ENCODE data around the gene ANXA11.

Gene ANXA11

DNA sequence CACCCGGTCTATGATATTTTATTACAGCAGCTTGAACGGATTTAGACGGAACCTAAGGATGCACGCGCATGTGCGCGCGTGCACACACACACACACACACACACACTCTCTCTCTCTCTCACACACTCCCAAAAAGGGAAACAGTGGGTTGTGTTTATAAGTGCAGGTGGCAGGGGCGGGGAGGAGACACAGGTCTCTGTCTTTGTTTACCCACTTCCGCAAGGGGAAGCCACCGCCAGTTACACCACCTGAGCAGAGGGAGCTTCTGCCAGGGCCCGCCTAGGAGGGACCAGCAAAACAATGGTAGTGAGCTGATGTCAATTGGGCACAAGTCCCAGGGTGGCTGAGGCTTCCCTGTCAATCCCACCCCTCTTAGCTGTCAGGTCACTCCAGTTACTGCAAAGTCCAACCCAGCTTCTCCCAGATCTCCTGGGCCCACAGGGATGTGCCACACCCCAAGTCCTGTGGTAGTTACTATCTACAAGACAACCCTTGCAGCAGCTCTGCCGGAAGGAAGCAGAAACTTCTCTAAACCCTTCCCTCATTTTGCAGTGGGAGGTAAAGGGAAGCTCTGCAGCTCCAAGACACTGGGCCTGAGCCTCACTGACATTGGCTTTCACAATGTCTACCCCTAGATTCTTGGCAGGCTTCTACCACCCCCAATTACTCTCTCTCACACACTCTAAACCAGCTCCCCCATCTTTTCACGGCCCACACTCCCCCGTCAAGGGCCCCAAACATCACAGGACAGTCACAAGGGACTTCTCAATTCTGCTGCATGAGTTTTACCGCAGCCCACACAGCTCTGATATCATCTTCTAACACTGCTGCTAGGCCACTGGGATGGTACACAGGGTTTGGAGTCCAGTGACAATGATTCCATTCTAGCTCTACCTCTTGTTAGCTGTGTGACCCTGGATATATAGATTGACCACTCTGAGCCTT lies 17.6 kb downstream of the ANXA11 start:
- FAIRE-seq = no peak

DNA sequence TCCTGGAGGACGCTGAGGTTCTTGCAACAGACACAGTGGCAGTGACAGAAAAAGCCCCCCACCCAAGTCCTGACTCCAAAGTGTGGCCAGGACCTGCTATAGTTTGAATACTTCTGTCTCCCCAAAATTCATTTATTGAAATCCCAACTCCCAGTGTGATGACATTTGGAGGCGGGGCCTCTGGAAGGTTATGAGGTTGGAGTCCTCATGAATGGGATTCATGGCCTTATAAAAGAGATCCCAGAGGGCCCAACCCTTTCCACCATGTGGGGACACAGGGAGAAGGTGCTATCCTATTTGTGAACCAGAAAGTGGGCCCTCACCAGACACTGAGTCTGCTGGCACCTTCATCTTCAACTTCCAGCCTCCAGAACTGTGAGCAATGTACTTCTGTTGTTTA lies 18.3 kb downstream of the ANXA11 start:
- FAIRE-seq = no peak

DNA sequence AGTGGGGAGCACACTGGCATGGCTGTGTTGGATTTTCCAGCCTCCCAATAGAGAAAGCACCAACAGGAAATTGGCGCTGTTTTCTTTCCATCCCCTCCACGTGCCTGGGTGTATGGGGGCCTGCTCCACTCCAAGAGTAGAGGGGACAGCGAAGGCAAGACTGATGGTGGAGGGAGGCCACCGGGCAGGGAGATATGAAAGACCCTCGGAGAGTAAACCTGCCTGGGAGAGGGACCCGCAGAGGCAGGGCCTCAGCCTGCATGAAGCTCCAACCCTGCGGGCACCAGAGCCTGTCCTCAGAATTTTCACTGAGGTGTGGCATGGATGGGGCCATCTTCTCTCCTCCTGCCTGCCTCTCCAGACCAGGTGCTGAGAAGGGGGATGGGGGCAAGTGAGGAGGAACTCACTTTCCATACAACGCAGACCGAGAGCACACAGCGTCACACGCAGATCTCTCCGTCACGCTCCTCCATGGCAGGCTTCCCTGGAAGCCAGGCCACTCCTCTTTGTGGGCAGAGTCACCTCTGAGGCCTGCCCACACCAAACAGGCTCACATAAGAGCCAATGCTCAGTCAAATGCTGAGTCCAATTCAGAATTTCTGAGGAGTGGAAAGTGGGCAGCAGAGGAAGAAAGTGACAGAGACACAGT lies 18.8 kb downstream of the ANXA11 start:
- no peak for FAIRE-seq

DNA sequence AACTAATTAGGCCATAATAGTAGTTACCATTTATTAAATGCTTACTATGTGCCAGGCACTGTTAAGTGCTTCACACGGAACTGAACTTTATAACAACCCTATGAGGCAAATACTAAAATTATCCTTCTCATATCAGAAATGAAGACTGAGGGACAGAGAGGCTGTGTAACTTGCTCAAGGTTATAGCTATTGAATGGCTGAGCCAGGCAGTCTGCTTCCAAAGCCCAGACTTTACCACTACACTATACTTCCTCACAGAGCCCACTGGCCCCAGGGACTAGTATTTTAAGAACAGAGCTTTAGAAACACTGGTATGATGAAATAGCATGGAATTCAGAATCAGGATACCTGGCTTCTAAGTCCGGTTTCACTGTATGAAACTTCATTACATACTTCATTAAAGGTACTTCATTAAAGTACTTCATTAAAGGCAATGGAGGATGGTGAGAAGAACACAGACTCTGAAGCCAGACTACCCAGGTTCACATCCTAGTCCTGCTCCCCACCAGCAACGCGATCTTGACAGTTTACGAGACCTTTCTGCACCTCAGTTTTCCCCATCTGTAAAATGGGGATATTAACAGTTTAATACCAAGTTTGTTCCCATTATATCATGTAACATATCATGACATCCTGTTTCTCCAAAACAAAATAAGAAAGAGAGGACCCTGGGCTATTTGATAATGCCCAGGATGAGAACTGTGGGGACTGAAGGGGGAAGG lies 19.6 kb downstream of the ANXA11 start:
- FAIRE-seq = no peak

- FAIRE-seq = no peak
Measured at GRCh38 chr10:80184291-80184690, 21.0 kb downstream of the ANXA11 start.

DNA sequence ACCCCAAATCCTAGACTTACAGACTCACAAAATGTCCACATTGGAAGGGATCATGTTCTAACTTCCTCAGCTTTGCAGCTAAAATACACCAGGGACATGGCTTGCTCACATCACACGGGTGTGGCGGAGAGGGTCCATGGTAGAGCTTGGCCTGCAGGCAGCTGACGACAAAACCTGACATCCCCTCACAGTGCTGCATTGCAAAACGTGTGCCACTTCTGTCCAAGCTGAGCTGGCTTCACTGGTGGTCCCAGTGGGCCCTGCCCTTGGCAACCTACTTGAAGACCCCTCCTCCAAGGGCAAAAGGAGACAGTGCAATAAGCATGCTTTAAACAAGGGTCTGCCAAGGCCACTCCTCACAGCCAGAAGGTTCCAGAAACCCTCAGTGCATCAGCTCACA lies 21.9 kb downstream of the ANXA11 start:
- no peak for FAIRE-seq

DNA sequence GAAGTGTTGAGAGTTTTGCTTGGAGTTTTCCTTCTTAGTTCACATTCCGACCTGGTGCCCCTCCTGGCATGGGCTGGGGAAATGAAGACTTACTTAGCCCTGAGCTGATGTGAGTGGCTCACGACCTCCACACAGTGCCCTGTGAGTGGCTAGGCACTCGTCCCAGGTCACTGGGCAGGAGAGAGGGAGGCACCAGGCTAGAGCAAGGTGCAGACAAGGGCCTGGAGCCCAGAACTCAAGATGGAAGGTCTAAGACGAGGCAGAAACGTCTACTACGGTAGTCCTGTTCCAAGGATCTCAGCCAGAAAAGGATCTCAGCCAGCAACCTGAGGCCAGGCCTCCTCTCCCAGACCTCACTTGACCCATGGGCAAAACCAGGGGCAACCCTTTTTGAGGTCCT lies 22.4 kb downstream of the ANXA11 start:
- FAIRE-seq = no peak

GRCh38 chr10:80177781-80178636 lies 27.3 kb downstream of the ANXA11 start:
- no peak for FAIRE-seq

- FAIRE-seq = no peak
Measured at GRCh38 chr10:80176526-80176925, 28.8 kb downstream of the ANXA11 start.

DNA sequence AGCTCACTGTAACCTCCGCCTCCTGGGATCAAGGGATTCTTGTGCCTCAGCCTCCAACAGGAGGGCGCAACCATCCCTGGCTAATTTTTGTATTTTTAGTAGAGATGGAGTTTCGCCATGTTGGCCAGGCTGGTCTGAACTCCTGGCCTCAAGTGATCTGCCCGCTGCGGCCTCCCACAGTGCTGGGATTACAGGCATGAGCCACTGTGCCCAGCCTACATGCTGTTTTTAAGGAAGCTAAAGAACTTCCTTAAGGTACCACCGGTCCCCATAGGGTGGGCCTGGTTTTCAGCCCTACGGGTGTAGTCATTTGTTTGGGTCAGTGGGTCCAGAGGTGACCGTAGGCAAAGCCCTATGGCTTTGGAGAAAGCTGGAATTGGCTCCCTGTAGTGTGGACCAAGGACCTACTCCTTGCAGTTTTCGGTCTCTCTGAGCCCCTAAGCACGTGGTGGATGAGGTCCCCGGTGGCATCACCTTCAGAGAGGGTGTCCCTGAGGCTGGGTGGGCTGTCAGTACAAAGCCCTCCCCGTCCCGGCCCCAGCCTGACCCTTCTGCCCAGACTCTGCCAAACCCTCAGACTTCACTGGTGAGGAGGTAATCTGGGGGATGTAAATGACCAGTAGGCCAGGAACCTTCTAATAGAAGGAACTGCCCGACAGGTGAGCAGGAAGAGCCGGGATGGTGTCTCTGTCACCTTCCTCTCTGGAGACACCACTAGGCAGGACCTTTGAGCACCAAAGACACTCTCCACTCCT lies 30.5 kb downstream of the ANXA11 start:
- no peak for FAIRE-seq

DNA sequence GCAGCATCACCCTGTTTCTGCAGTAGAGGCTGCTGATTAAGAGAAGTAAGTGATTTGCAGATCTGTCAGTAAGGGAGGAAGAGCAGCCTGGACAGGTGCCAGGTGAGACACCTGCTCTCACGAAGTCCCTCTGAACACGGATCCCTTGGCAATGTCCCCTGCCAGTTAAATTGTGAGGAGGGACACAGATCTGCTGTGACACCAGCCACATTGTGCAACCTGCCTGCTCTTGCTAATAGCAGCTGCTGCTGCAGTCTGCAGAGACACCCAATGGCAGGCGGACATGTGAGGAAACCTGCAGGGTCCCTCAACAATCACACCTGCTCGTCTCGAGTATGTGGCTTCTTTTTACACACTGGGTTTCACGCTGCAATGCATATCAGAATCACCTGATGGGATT lies 31.9 kb downstream of the ANXA11 start:
- FAIRE-seq = no peak

DNA sequence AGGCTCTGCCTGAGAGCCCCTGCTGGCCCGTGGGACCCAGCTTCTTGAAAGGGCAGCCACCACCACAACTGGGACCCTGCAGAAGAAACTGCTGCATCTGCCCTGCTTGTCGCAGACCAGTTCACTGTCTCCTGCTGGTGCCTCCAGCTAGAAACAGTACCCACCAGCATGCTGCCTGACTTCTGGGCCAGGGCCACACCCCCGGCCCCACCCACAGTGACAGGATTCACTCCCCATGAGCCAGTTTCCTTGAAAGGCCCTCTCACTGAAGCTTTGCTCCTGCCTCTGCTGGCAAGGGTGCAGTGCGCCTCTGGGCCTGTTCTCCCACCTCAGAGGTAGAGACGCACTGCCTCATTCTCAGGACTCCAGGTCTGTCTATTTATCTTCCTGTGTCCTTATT lies 32.4 kb downstream of the ANXA11 start:
- FAIRE-seq = no peak

- FAIRE-seq = no peak
Measured at GRCh38 chr10:80171248-80171660, 34.1 kb downstream of the ANXA11 start.

DNA sequence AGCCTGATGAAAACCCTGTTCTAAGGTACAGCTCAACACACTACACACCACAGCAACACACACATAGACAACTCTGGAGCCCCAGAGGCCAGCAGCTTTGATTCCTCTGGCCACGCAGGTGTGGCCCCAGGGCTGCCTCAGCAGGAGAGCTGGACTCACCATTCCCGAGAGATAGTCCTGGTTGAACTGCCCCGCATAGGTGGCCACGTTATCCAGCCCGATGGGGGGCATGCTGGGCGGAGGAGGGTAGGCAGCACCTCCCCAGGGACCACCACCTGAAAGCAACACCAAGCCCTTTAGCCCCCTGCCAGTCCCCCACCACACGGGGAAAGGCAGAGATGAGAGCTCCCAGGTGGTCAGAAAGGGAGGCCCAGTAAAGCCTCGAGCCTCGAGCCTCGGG lies 34.7 kb downstream of the ANXA11 start:
- no peak for FAIRE-seq

- no peak for FAIRE-seq
Measured at GRCh38 chr10:80170026-80170425, 35.3 kb downstream of the ANXA11 start.

DNA sequence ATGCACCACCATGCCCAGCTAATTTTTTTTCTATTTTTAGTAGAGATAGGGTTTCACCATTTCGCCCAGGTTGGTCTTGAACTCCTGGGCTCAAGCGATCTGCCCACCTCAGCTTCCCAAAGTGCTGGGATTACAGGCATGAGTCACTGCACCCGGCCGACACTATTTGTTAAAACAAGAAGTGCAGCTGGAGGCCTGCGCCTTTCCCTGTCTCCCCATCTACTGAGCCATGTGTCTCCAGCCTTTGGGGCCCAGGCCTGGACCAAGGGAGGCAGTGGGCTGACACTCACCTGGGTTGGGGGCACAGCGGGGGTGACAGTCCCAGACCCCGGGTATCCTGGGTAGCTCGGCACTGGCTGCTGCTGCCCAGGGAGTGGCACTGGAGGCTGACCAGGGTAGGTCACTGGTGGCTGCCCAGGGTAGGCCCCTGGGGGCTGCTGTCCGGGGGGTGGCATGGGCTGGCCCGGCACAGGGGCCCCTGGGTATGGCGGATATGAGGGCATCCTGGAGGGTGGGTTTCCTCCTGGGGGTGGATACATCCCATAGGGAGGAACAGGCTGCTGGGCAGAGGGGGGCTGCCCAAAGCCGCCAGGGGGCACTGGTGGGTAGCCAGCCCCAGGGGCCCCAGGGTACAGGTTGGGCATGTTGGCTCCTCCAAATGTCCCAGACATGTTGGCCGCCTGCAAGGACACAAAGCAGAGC lies 36.5 kb downstream of the ANXA11 start:
- FAIRE-seq = no peak

GRCh38 chr10:80168162-80168511 lies 37.2 kb downstream of the ANXA11 start:
- FAIRE-seq = no peak

- no peak for FAIRE-seq
Measured at GRCh38 chr10:80167471-80168161, 37.7 kb downstream of the ANXA11 start.

DNA sequence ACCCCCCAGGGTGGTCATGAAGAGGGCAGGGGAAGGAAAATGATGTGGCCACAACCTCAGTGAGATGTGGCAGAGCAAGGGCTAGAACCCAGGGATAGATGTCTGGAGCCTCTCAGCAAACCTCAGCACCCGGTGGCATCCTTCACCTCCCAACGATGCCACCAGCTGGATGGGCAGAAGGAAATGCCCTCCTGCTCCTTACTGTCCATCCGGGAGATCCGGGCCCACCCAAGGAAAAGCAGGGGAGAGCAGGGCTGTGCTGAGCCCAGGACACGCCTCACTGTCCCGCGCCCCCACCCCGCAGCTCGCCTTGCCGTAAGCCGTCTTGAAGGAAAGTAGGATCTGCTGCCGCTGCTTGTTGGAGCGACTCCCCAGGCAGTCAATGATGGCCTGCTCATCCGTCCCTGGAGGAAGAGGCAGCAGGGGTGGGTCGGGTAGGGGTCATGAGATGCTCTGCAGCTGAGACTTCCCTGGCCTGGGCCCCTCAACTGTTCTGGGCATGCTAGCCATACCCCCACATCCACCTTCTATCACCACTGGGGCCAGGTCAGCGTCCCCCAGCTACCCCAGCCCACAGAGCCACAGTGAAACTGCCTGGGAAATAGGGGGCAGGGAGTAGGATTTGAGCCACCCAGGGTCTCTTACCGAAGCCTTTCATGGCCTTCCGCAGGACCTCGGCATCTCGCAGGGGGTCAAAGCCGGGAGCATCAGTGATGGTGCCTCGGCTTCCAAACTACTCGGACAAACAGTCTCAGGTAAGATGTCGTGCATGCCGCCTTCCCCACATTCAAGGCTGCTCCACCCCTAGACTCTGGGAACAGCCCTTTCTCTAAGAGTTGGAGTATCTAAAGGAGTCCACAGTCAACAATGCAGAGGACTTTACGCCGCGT lies 38.5 kb downstream of the ANXA11 start:
- no peak for FAIRE-seq

- FAIRE-seq = no peak
Measured at GRCh38 chr10:80165173-80165572, 40.2 kb downstream of the ANXA11 start.

Data from colon (tissue), 2 donors.